Stimulated activated CD4-positive, alpha-beta T cell treated with anti-CD3 and anti-CD28 coated beads, Interleukin-12 subunit alpha, Interleukin-12 subunit beta, amount 100 ng/mL, for 4 hours (primary cell): ENCODE measurements around the gene ACO2.

ENCODE experiments used
- DNase-seq: peaks from one replicate; pipeline ENCODE4 v3.0.0-alpha.2; 2020

ACO2 gene

DNA sequence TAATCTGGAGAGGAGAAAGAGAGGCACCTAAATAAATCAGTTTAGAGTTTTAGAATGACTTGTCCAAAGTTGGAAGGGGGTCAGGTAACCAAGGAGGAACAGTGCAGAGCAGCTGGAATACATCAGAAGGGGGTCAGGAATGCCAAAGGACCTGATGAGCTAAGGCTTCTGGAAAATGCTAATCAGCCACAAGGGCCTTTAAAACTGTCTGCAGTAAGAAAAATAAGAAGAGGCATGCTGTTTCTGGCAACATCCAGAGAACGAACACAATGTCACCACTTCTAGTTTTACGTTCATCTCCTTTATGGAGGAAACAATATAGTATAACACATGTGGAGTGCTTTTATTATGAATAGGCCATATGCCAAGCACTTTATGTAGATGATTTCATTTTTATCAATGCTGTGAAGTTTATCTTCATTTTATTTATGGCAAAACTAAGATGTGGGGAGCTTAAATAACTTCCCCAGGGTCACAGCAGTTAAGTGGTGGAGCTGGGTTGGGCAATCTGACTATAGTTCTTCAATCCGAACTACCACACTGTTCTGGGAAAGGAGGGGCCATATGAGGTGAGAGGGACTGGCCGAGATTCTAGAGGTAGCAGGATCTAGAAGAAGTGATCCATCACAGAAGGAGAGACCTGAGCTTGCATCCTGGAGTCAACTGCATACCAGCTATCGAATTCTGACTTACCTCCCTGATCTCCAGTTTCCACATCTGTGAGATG is 22.6 kb downstream of the ACO2 start:
- no peak for DNase-seq

DNA sequence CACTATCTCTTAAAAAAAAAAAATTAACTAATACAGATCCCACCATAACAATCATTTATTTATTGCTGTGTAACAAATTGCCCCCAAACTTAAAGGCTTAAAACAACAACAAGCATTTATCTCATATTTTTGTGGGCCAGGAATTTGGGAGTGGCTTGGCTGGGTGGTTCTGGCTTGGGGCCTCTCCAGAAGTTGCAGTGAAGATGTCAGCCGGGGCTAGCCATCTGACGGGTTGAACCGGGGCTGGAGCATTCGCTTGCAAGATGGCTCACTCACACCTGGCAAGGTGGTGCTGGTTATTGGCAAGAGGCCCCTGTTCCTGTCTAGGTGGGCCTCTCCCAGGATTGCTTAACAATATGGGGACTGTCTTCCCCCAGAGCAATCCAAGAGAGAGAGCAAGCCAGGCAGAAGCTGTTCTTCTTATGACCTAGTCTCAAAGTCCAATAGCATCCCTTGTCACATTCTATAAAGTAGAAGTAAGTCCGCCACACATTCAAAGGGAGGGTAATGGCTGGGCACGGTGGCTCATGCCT is 29.5 kb downstream of the ACO2 start:
- no peak for DNase-seq

GRCh38 chr22:41499624-41500280 is 30.8 kb downstream of the ACO2 start:
- no peak for DNase-seq

DNA sequence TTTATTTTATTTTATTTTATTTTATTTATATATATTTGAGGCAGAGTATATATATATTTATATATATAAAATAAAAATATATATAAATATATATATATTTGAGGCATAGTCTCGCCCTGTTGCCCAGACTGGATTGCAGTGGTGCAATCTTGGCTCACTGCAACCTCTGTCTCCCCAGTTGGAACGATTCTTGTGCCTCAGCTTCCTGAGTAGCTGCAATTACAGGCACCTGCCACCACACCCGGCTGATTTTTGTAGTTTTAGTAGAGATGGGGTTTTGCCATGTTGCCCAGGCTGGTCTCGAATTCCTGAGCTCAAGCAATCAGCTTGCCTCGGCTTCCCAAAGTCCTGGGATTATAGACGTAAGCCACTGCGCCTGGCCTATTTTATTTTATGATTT is 31.4 kb downstream of the ACO2 start:
- no peak for DNase-seq

DNA sequence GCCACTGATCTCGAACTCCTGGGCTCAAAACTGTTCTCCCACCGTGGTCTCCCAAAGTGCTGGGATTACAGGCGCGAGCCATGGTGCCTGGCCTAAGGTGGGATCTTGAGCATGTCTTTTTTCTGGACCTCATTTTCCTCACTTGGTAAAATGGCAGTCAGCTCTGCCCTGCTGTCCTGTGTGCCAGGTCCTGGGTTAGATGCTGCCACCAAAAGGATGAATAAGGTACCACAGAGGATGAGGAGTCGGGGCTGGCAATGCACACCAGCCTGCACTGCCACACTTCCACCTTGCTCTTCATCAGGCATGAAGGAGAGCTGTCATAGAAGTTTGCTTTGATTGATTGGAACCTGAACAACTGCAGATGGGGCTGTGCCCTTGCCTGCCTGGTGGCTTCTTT is 32.3 kb downstream of the ACO2 start:
- no peak for DNase-seq

- no peak for DNase-seq
Observed at GRCh38 chr22:41504397-41504796, 35.5 kb downstream of the ACO2 start.

- no peak for DNase-seq
Observed at GRCh38 chr22:41504816-41505215, 35.9 kb downstream of the ACO2 start.

DNA sequence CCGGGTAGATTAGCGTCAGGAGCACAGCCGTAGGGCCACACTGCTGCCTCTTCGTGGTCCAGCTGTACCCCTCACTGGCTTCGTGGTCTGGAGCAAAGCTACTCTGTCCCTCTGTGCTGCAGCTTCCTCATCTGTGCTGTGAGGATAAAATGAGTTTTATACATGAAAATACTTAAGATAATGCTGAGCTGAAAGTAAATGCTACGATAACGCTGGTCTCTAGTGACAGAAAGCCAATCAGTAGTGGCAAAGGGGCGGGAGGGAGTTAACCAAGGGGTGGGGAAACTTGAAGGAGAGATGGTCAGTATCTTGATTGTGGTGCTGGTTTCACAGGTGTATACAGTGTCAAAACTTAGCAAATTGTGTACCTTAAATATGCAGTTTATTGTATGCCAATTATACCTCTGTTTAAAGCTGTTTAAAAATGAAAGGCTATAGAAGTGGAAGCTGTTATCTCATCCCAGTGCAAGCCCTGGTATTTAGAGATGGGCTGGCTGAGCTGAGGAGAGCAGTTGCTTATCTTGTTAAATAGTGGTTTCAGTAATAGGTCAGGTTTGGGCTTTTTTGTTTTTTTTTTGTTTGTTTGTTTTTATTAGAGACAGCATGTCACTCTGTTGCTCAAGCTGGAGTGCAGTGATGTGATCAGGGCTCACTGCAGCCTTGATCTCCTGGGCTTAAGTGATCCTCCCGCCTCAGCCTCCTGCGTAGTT is 36.7 kb downstream of the ACO2 start:
- DNase-seq: no peak

- no peak for DNase-seq
Observed at GRCh38 chr22:41507330-41508063, 38.6 kb downstream of the ACO2 start.

DNA sequence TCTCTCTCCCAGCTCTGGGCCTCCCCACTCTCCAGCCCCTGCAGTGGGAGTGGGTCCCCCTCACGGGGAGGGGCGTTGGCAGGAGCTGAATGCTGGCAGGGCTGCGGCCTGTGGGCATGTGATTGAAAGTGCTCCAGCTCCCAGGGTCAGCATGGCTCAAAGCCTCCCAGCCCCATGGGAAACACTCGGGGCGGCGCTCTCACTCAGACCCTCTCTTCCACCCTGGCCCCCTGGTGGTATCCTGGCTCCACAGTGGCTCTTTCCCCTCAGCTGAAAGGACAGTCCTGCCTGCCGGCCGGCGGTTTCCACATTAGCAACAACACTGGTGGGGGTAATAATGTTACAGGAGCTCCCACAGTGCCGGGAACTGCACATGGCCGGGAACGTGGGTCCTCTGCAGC is 39.9 kb downstream of the ACO2 start:
- no peak for DNase-seq

DNA sequence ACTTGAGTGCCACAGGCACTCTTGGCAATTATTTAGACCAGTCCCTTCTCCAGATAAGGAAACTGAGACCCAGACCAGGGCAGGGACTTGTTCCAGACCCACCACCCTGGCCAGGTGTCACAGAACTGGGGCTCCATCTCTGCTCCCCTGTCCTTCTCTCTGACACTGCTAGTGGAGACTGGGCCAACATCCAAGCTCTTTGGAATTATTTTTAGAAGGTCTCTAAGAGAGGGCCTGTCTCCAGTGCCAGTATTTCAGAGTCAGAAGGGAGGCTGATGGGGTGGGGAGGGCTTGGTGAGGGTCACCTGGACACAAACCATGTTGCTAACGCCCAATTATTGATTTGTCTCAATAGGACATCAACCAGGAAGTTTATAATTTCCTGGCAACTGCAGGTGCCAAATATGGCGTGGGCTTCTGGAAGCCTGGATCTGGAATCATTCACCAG is 42.6 kb downstream of the ACO2 start:
- DNase-seq: no peak

- no peak for DNase-seq
Observed at GRCh38 chr22:41512421-41513194, 43.7 kb downstream of the ACO2 start.

DNA sequence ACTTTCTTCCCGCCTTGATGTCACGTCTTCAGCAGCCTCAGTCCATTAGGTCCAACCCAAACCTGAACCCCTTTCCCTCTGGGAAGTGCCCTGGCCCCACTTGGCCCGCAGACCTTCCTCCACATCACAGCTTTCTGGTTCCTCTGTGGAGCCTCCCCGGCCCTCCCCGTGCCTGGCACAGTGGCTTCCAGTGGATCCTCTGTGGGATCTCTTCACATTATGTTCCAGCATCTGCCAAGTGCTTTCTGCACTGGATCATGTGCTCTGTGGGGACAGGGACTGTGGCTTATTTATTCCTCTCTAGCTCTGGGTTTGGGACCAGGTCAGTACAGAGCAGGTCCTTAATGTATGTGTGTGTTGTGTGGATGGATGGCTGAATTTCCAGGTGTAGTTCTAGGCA is 44.5 kb downstream of the ACO2 start:
- DNase-seq: no peak

DNA sequence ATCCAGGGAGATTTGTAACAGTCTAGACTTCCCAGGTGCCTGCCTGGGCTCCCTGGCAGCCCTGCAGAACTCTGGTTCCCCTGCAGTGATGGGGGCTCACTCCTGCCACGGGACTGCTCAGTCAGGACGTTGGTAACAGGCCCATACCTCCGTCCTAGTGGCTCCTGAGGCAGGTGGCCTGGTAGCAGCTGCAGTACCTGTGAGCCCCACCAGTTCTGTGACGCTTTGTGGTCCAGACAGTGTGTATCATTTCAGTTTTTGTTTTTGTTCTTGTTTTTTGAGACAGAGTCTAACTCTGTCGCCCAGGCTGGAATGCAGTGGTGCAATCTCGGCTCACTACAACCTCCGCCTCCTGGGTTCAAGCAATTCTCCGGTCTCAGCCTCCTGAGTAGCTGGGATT is 47.5 kb downstream of the ACO2 start:
- no peak for DNase-seq

- peak; percentile 40 for DNase-seq
Observed at GRCh38 chr22:41517172-41518047, 48.5 kb downstream of the ACO2 start.

GRCh38 chr22:41518048-41518347 is 49.1 kb downstream of the ACO2 start:
- DNase-seq: no peak

GRCh38 chr22:41521126-41521525 is 52.2 kb downstream of the ACO2 start:
- DNase-seq: no peak

- DNase-seq: no peak
Observed at GRCh38 chr22:41522813-41523212, 53.9 kb downstream of the ACO2 start.

- DNase-seq: no peak
Observed at GRCh38 chr22:41523464-41524221, 54.7 kb downstream of the ACO2 start.

DNA sequence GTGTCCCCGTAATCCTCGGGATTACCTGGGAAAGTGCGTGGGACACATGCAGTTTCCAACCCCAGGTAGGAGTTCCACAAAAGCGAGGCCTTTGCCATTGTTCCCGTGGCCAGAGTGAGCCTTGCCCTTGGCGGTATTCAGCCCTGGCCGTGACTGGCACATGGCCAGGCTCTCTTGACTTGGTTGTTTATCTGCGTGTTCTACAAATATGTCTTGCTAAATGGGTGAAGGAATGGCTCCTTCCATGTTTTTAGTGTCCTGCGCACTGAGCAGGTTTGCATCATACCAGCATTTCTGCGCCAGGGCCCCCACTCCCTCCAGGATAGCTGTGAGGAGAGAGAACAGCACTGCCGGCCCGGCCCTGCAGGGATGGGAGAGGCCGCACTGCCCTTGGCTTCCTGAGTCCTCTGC is 55.3 kb downstream of the ACO2 start:
- no peak for DNase-seq
